HG02884 (cell line): ENCODE data around the gene CACNA1C.
A peak's percentile ranks its signal among the peaks of the same experiment; 100 is the strongest.

Experiments
- ATAC-seq: cut with Tn5 transposase; IDR thresholded peaks from one replicate; pipeline ENCODE4 v1.9.1; 2021; ENCODE audit warnings: mild to moderate bottlenecking, moderate library complexity; ENCODE audit not compliant: unreplicated experiment

The CACNA1C gene

DNA sequence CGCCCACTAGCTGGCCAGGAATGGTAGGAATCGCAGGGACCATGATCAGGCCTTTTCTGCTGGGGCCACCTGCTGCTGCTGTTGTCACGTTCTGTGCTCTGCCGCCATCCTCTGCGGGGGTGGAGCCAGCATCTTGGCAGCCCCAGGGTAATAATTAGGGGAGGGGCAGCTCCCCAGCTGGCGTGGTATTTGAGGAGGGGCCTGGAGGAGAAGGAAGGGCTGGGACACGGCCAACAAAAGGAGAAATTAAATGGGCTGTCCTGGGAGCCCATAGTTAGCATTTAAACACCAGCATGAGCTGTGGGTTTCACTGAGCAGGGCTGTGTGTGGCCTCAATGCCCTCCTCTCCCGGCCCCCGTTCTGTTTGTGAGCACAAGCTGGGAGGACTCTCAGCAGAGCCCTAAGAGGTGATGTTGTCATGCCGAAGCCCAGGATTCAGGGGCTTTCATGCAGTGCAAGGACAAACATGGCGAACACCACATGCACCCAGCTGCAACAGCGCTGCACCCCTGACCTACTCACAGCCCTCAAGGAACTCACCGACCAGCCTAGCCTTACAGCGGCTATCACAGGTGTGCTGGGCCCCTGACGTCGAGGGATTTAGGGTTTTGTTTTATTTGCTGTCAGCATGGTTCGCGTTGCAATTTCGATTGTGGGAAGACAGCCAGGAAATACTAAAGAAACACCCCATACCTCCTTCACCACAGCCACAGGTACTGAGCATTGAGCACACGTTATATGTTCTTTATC, 324.3 kb downstream of the CACNA1C start:
- ATAC-seq, result no peak

DNA sequence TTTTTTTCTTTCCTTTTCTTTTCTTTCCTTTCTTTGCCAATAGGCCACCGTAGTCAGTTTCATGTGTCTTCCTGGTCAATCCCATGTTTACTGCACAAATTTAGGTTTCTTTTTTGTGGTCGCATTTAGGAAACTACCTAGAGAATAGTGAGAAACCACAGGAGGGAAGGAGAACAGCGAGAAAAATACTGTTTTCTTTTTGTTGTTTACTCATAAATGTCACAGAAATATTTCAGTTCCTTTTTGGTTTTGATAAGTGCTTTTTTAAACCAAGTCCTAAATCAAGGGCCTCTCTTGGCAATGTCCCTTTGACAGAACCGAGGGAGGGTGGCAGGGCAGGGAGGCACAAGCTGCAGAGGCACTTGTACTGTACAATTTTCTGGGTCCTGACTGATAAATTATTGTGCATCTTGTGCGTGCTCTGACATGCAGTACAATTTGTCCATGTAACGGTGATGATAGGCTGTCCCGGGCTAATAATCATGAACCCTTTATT, 326.1 kb downstream of the CACNA1C start:
- peak; percentile 65 for ATAC-seq

DNA sequence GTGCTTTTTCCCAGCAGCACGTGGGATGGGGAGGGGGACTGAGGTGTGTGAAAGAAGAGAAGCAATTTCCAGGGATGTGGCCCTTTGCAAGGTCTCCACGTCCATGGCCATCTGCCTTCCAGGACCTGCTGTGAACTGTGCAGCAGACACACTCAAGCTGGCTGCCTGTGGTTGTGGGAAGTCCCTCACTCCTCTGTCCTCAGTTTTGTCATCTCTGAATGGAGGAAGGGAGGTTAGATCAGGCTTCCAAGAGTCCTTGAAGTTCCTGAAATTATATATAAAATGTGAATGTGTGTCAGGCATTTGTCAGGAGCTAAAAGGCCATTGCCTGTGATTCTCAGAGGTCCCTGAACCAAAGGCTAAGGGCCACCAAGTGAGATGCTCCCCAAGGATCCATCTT, 328.2 kb downstream of the CACNA1C start:
- no peak for ATAC-seq

DNA sequence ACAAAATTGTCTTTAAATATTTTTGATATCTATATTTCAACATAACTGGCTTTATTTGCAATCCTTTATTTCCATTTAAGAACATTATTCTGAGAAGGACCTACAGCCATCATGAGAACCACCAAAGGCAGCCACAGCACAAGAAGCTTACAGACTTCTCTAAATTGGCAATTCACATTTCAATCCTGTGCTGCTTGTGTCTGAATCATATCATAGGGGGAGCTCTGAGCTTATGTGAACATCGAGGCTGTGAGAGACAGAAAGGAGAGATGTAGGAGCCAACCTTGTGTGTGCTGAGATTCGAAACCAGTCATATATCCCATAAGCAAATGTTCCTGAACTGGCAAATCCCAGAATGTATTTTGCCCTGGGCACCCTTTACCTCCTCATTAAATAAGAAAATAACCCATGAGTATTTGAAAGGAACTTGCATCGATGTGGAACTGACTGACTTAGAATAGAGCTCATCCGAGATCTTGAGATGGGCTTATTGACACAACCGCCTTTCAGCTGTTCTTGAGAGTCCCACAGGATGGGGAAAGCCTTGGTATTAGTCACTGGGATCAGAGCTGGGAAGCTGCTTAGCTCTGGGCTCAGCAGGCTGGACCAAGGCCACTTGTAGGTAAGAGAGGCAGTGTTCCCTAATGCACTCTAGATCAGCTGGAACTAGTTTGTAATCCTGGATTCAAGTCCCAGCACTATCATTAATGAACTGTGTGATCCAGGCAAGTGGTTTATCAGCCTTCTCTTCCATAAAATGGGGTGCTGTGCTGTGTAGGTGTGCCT, 329.8 kb downstream of the CACNA1C start:
- ATAC-seq, result no peak

DNA sequence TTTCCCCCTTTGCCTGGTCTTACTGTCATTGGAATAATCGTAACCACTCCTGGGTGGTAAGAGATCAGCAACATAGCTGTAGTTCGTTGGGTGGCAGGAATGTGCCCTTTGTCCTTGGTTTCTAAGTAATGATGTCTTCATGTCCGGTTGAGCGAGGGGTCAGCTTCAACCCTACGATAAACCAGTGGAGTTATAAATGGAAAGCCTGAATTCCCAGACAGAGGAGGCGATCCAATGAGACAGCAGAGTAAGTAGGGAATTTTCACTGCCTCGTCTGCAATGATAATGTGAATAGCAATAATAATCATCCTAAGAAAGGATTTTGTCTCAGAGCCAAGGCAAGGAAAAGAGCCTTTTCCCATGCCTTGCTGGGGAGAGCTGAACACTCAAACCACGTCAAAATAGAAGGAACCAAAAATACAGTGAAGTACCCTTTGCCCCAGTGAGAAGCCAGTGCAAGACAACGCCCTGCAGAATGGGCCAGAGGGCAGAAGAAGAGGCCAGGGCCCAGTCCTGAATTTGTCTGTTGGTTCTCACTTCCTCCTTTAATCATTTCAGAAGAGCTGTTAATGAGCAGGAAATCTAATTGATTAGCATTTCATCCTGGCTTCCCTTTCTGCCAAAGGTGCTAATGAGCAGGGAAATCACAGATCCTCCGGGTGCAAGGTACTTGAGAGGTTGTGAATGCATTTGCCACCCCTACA, 330.7 kb downstream of the CACNA1C start:
- no peak for ATAC-seq

DNA sequence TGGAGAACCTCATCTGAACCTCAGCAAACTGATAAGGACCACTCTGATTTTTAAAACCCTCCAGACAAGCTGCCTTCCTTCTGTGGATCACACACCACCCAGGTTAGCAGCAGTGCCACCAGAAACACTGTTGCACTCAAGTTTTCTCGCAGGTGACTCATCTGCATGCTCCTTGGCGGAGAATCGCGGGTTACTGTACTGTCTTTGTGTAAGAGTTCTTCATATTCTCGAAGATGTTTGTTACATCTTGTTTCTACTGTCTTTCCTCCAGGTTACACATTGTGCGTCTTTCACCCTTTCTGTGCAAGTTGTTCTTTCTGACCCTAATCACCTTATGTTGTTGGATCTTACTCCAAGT, 331.2 kb downstream of the CACNA1C start:
- no peak for ATAC-seq

DNA sequence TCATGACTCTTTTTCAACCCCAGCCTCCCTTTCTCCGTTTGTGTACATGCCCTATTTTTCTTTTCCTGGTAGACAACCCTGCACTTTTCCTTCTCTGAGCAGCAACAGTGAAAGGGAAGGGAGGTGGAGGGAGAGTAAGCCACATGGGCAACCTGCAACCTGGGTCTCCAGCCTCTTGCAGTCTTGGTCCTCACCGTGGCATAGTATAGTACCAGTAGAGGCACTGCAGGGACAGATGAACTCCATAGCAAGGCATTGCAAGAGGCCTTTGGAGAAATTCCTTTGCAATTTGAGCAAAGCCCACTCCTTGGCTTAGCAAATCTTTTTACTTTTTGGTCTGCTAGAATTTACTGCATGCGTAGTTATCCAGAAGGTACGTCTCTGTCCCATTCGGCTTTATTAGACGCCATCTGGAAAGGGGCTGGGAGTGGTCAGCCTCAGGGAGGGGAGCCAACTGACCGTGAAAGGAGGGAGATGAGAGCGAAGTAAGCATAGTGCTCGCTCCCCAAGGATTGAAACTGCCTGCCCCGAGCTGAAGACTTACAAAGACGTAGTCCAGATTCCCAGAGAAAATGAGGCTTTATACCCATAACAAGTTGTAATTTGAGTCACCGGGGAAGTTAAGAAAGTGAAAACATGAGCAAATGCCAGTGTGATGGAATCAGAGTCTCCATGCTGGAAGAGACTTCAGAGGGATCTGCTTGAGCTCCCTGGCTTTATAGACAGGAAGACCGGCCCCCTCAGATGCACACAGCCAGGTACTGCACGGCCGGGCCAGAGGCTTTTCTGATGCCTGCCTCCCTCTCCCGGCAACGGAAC, 332.0 kb downstream of the CACNA1C start:
- no peak for ATAC-seq

DNA sequence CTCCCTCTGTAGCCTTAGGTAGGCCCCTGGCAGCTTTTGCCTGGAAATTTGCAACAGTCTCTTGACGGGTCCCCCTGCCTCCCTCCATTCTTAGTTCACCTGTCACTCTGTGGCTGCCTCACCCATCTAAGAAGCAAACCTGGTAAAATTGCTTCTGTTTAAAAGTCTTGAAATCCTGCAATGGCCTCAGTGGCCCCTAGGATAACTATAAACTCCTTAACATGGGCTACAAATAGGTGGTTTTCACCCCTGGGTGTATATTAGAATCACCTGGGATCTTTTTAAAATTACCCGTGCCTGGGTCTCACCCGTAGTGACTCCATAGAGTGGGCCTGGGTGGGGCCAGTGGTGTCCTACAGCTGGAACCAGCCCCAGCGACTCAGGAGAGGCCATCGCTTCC, 332.7 kb downstream of the CACNA1C start:
- no peak for ATAC-seq

DNA sequence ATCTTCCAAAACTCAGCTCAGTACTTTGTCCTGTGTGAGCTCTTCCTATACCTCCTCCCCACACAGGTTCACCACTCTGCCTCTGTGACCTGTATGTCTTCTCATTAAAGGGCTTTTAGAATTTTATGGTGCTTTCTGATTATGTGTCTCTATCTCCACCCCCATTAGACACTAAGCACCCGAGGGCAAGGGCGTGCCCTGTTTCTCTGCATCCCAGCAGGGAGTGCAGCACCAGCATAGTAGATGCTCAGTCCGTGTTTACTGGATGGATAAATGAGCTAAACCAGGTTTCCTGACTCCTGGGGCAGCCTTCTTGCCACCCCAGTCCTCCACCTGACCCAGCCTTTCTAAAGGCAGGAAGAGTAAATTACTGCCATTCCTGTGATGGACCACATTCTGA, 333.8 kb downstream of the CACNA1C start:
- ATAC-seq, result no peak

DNA sequence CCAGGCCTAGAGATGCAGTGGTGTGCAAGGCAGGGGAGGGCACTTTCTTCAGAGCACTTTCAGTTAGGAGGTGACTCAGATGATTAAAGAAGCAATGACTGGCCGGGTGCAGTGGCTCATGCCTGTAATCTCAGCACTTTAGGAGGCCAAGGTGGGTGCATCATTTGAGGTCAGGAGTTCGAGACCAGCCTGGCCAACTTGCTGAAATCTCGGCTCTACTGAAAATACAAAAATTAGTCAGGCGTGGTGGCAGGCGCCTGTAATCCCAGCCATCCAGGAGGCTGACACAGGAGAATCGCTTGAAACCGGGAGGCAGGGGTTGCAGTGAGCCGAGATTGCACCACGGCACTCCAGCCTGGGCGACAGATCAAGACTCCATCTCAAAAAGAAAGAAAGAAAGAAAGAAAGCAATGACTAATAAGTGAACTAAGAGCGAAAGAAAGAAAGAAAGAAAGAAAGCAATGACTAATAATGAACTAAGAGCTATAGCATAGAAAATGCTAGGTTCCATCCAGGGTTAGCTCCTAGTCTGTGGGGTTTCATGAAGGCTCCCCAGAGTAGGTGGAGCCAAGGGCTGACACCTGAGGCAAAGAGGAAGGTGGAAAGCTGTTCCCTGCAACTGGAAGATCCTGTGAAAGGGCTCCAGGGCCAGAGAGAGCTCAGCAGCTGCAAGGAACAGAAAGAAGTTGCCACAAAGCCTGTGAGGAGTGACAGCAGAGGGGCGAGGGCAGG, 334.5 kb downstream of the CACNA1C start:
- peak; percentile 60 for ATAC-seq

DNA sequence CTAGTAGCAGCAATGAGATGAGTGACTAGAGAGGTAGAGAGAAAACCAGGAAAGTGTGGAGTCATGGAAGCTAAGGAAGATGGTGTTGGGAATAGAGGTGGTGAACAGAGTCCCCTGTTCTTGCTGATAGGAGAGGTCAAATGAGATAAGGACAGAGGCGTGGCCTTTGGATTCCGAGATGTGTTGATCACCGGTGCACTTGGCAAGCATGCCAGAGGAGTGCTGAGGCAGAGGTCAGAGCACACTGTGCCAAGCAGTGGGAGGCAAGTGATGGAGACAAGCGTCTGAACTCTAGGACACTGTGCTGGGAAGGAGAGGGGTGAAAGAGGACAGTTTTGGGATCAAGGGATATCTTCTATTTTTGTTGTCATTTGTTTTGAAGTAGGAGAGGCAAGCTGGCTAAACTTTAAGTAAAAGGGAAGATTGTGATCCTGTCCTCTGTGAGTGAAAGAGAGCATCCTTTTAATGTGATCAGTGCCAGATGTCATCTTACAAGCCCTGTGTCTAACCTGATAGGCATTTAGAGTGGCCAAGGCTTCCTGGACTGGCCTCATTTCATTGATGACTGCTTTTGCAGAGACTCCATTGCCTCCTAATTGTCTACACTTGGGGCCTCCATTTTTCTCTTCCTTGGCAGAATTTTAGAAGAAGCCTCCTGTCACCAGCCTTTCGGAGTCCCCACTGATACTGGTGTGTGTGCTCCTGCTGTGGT, 336.4 kb downstream of the CACNA1C start:
- ATAC-seq, result no peak

DNA sequence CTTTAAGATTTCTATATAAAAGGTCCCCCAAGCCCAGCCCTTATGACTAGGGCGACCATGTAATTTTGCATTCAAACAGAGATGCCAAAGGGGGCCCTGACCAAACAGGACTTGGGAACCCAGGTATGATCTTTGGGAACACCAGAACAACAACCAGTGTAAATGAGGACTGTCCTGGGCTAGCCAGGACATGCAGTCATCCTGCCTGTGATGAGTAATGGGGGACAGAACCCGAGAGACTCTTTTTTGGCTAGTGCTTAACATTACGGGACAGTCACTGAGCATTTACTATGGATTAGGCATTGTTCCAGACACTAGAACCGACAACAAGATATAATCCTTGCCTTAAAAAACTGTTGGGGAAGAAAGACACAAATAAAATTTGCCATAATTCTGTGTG, 337.3 kb downstream of the CACNA1C start:
- ATAC-seq, result no peak

DNA sequence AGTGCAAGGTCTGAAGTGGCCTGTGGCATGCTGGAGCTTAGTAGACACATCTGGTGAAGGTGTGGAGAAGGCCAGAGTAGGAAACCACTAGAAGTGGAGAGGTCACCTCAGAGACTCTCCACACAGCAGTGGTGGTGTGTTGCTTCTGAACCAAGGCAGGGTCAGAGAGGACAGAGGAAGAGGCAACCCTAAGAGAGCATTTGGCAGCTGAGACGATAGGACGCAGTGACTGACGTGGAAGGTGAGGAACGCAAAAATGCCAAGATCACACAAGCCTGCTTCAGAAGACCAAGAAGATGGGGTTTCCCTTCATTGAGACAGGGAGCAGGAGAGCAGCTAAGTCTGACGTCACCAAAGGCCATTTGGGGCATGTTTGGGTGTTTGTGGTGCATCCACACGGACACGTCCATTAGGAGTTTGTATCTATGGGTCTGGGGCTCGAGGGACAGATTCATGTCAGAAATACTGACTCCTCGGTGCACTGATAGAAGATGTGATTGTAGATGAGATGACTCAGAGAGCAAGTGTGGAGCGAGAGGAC, 338.1 kb downstream of the CACNA1C start:
- ATAC-seq, result no peak

DNA sequence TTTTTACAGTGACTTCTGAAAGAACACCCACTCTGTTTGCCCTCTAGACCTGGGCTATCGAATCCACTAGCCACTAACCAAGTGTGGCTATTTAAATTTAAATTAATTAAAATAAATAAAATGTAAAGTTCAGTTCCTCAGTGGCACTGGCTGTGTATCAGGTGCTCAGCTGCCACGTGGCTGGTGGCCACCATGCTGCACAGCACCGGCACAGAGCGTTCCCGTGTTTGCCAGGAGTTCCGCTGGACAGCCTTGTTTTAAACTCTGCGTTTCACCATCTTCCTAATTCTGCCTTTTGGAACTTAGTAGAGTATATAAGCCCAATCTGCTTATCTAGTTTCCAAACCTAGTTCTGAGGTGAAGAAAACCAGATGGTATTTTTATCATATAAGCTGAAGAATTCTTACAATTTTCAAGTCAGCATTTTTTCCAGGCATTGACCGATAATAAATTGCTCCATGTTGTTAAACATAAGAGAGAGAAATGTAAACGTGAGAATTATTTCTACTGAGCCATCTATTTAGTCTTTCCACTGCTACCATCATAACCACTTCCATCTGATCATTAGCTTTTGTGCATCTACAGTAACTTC, 339.0 kb downstream of the CACNA1C start:
- ATAC-seq, result no peak

DNA sequence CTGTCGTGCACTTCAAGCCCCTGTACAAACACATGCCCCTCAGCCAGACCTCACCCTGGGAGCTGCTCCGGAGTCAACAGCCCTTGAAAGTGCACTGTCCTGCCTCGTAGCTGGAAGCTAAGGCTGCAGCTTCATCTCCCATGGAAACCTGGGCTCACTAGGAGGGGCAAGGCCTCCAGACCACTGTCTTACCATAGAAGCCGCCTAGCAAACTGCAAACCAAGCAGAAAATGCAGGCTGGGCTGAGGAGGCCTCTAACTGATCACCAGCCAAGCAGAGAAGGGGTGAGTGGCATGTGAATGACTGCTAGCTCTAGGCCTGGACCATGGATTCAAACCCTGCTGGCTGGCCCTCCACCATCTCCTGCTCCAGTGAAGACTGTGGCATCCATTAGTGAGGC, 340.2 kb downstream of the CACNA1C start:
- ATAC-seq, result no peak

DNA sequence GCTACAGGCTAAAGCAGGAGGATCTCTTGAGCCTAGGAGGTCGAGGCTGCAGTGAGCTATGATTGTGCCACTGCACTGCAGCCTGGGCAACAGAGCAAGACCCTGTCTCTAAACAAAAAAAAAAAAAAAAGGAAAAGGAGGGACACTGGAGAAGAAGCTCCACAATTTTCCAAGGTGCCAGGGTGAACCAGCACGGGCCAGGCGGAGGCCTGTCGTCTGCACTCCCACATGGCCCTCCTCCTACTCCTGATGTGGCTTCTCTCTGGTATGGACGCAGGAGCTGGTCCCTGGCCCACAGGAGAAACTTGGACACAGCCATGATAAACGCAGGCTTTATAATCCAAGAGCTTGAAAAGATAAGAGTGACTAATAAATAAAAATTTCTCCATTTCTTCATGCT, 341.2 kb downstream of the CACNA1C start:
- no peak for ATAC-seq

DNA sequence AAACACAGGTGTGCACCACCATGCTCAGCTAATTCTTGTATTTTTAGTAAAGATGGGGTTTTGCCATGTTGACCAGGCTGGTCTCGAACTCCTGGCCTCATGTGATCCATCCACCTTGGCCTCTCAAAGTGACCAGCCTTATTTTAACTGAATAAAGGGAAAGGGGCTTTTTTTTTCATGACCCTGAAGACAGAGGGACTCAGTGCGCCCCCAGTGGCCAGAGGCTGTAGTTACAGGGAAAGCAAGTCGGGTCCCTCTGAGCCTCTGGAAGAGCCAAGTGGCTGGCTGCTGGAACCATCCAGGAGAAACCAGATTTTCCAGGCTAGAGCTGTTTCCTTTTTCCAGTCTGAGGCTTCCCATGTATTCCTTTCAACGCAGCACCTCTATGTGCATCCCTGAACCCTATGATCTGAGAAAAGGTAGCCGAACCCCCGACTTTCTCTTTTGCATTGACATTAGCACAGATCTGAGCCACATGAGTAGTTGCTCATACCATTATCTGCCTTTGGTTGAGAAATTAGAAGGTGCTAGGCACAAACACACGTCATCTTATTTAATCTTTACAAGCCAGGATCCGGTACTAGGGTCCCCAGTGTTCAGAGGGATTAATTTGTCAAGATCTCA, 342.7 kb downstream of the CACNA1C start:
- no peak for ATAC-seq

DNA sequence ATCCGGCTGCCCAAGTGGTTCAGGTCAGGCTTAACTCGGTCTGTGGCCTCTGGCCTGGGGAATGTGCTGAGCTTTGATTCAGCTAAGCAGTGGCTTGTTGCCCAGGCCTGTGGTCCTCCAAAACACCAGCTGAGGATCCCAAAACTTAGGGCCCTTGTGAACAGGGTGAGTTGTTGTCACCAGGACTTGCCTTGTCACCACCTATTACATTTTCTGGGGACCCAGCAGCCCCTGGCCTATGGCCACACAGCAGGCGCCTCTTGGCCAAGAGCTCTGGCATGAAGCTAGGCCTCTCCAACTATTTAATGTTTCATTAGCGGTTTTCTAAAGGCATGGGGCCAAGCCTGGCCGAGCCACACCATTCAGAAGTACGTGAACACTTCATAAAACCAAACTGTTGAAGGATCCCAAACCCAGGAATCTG, 343.7 kb downstream of the CACNA1C start:
- no peak for ATAC-seq
